Uterus (tissue), 4 donors: ENCODE data around the gene OR5AK2. TPM values are rescaled to one million over a fixed set of nuclear protein-coding genes. Genes with fewer than 3 reads are reported as not detected.

Experiments used
- DNase-seq, 2 donors: peaks; one replicate each; pipeline ENCODE4 v3.0.0-alpha.2; 2019 to 2020
- H3K27ac ChIP-seq, 2 donors: fragments of 200-600 bp; sonication (generic); 1 replicate in 1 of 2; 2 replicates in 1 of 2; pipeline ENCODE4 v1.5.1; 2016 to 2018
- H3K27me3 ChIP-seq, 2 donors: fragments of 200-600 bp; sonication (generic); one replicate each; pipeline ENCODE4 v1.5.1; 2018 to 2019; ENCODE audit warnings: control low read depth in 1 of 2
- H3K36me3 ChIP-seq, 2 donors: fragments of 200-600 bp; sonication (generic); one replicate each; pipeline ENCODE4 v1.5.1; 2019; ENCODE audit warnings: control low read depth in 1 of 2
- H3K4me1 ChIP-seq, 2 donors: fragments of 200-600 bp; sonication (generic); one replicate each; pipeline ENCODE4 v1.5.1; 2018 to 2019; ENCODE audit warnings: control low read depth in 1 of 2
- H3K4me3 ChIP-seq, 2 donors: fragments of 200-600 bp; sonication (generic); 1 replicate in 1 of 2; 2 replicates in 1 of 2; pipeline ENCODE4 v1.5.1; 2018 to 2019; ENCODE audit warnings: mild to moderate bottlenecking in 1 of 2
- H3K9me3 ChIP-seq, 2 donors: fragments of 200-600 bp; sonication (generic); one replicate each; pipeline ENCODE4 v1.5.1; 2019; ENCODE audit warnings: control low read depth in 1 of 2
- POLR2A ChIP-seq, 2 donors: fragments of 450-650 bp; IDR thresholded peaks; one replicate each; pipeline ENCODE4 v1.6.1; 2016; ENCODE audit warnings: antibody characterized with exemption in 2 of 2, mild to moderate bottlenecking in 1 of 2, moderate library complexity in 1 of 2
- intact Hi-C: fragments of 100-400 bp; cut with DNase I; formaldehyde crosslinking; loops from one replicate; pipeline ENCODE4 v1.15.1; 2023; ENCODE audit warnings: low total_unique reads
- total RNA-seq, 4 donors: library from RNA; depleted of rRNA in 3 of 4; stranded (reverse); fragments of >200 nt in 3 of 4; gene quantifications; one replicate each; pipeline versions ENCODE4 v1.1.0 to v1.2.4, GENCODE V29; 2014 to 2023
- TF ChIP-seq, protein P1 (sequence below), 4 experiments: fragments of 200-600 bp in 2 of 4; fragments of 450-650 bp in 2 of 4; sonication (generic) in 2 of 4; IDR thresholded peaks; one replicate each; pipeline ENCODE4 v1.5.1; 2016 to 2019; ENCODE audit warnings: antibody characterized with exemption in 4 of 4, mild to moderate bottlenecking in 2 of 4, moderate library complexity in 1 of 4
- donor health status: DM: yes; HTN: yes; CAD: no.

The OR5AK2 gene
- total RNA-seq, 4 donors from 2014 or later, result not detected

DNA sequence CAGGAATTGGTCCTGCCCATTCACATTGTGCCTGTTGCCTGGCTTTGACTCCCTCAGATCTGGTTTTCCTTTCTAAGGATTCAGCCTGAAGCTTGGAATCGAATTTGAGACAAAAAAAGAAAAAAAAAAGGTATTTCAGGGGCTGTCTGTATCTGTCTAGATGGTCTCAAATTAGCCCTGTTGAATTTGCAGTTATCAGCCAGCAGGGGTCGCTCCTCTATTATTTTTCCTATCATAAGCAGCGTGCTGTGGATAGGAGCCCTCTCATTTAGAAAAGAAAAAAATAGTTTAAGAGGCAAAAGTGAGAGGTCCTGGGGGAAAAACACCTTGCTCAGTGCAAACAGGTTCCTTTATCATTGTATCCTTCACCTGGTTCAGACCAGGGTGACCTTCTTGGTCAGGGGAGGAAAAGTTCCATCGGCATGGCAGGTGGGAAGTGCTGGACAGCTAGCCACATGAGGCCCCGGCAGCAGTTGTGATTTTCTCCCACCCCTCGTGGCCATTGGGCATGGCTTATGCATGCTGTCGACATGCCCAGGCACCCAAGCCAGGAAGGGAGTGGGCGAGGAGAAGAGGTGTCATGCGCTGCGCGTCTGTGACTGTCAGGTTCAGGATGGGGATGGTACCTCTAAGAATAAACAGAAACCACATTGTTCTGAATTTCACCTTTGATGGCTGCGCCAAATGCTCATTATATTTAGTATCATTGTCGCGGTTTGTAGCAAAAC, 13.1 kb downstream of the OR5AK2 start:
- H3K36me3 ChIP-seq, result no peaks in the 10 kb centered on the region
- no peak overlapping the region for H3K27ac ChIP-seq
- no peak for DNase-seq
- no peaks in the 10 kb centered on the region for H3K27me3 ChIP-seq
- intact Hi-C loops, result no loop called here
- no peaks in the 10 kb centered on the region for H3K4me1 ChIP-seq
- H3K9me3 ChIP-seq, result no peaks in the 10 kb centered on the region
- TF ChIP-seq, protein P1, sequence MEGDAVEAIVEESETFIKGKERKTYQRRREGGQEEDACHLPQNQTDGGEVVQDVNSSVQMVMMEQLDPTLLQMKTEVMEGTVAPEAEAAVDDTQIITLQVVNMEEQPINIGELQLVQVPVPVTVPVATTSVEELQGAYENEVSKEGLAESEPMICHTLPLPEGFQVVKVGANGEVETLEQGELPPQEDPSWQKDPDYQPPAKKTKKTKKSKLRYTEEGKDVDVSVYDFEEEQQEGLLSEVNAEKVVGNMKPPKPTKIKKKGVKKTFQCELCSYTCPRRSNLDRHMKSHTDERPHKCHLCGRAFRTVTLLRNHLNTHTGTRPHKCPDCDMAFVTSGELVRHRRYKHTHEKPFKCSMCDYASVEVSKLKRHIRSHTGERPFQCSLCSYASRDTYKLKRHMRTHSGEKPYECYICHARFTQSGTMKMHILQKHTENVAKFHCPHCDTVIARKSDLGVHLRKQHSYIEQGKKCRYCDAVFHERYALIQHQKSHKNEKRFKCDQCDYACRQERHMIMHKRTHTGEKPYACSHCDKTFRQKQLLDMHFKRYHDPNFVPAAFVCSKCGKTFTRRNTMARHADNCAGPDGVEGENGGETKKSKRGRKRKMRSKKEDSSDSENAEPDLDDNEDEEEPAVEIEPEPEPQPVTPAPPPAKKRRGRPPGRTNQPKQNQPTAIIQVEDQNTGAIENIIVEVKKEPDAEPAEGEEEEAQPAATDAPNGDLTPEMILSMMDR (IDR thresholded peaks at IDR 0.05), result no peak
- TF ChIP-seq POLR2A (IDR thresholded peaks at IDR 0.05), result no peak
- H3K4me3 ChIP-seq, result no peak overlapping the region

DNA sequence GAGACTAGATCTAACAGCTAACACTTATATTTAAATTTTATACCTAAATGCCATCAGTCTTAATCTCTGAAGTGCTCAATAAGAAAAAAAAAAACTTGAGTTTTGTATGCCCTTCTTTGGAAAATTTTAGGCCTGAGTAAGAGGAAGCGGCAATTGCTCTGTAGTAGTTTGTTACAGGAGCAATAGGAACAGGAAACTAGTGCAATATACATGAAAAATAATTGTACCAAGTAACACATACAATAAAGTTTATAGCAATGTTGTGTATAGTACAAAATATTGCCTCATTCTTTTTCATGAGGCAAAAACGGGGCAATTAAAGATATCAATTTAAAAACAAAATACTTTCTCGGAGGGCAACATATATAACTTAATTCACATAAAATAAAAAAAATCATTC, 19.7 kb downstream of the OR5AK2 start:
- no peak for TF ChIP-seq POLR2A (IDR thresholded peaks at IDR 0.05)
- TF ChIP-seq, protein P1 (IDR thresholded peaks at IDR 0.05), result no peak
- DNase-seq, result no peak
- Histone ChIP-seq H3K27me3 (no peaks in the 10 kb centered on the region), H3K36me3 (no peaks in the 10 kb centered on the region), H3K4me3 (no peak overlapping the region), H3K9me3 (no peaks in the 10 kb centered on the region), H3K4me1 (no peaks in the 10 kb centered on the region), H3K27ac (no peak overlapping the region)
- intact Hi-C loops, result no loop called here

DNA sequence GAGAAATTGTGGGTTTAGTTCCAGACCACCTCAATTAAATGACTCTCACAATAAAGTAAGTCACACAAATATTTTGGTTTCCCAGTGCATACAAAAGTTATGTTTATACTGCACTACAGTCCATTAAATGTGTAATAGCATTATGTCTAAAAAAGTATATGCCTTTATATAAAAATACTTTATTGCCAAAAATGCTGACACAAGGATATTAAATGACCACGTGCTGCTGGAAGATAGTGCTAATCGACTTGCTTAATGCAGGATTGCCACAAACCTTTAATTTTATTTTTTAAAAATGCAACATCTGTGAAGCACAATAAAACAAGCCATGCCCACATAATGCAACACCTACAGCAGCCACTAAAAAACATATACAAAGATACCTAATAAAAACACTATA, 27.0 kb downstream of the OR5AK2 start:
- no peaks in the 10 kb centered on the region for H3K36me3 ChIP-seq
- intact Hi-C loops, result no loop called here
- DNase-seq, result no peak
- H3K4me1 ChIP-seq, result no peaks in the 10 kb centered on the region
- H3K4me3 ChIP-seq, result no peak overlapping the region
- no peak overlapping the region for H3K27ac ChIP-seq
- TF ChIP-seq POLR2A (IDR thresholded peaks at IDR 0.05), result no peak
- TF ChIP-seq, protein P1 (IDR thresholded peaks at IDR 0.05), result no peak
- no peaks in the 10 kb centered on the region for H3K27me3 ChIP-seq
- no peaks in the 10 kb centered on the region for H3K9me3 ChIP-seq

DNA sequence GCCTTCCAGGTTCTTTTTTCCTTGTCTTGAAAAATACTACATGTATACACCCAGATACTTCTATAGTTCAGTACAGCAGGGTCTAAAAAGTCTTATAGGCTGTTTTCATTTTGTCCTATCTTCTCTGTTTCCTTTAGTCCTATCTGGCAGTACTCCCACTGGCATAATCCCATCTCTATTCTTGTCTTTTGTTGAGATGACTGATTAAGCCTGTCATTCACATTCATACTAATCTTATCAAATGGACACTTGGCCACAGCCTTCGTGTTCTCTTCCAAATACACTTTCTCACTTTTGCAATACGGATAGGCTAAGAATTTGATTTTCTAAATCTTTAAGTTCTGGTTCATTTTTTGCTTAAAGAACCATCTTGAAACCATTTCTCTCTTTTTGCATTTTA, 42.8 kb downstream of the OR5AK2 start:
- Histone ChIP-seq H3K27me3 (no peaks in the 10 kb centered on the region), H3K27ac (no peak overlapping the region), H3K9me3 (no peaks in the 10 kb centered on the region), H3K36me3 (no peaks in the 10 kb centered on the region), H3K4me3 (no peak overlapping the region), H3K4me1 (no peaks in the 10 kb centered on the region)
- no peak for DNase-seq
- intact Hi-C loops, result no loop called here
- no peak for TF ChIP-seq POLR2A (IDR thresholded peaks at IDR 0.05)
- TF ChIP-seq, protein P1 (IDR thresholded peaks at IDR 0.05), result no peak

Other genes with a start within 250 kb of the OR5AK2 start
- not detected for gene OR9G4, start 240.2 kb upstream of the OR5AK2 start, total RNA-seq
- 1 to 10 TPM in 1 of 4 donors, under 1 TPM in 1, not detected in 2; 0.26 to 2.1 TPM for gene LRRC55, start 193.0 kb downstream of the OR5AK2 start, total RNA-seq
- 100 to 1,000 TPM in 1 of 4 donors, under 1 TPM in 1, not detected in 2; 0.58 to 112 TPM for gene APLNR, start 248.3 kb downstream of the OR5AK2 start, total RNA-seq